Bone marrow (tissue), 2 donors: ENCODE data around the gene BTNL9.
"Not testable (repeated sequence)": the region's sequence is repeated elsewhere in the genome, so short reads cannot be mapped to it uniquely, and the experiment has no call there.

Source experiments
- DNase-seq, 2 donors: peaks; one replicate each; lab custom pipeline; 2025; lab: John Stamatoyannopoulos, UW

BTNL9 gene

DNA sequence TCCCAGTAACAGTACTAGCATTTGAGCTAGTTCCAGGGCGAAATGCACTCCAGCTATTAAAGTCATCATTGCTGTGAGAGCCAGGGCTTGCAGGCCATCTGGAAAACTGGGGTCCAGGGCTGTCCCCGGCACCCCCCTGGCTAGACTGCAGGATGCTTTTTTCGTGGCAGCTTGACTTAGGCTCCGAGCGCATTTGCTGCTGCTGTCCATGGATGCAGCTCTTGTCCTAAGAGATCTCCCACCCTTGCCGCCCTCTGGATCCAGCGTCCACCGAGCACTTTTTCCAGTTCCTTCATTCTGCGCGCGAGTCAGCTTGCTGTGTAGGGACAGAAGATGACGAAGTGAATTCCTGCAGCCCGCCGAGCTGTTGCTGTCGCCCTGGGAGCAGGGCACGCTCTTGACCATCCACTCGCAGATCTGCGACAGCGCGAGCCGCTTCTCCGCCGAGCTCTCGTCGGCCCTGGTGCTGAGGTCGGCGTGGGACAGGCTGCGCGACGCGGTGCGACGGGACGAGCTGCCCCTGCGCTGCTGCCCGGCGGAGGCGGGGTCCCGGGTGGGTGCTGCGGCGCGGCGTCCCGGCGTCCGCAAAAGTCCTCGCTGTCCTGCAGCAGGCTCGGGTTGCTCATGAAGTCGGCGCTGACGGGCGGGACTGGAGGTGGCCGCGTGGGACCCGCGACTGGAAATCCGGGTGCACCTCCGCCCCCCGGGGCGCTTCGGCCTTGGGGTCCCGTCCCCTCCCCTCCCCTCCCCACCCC, 60.2 kb downstream of the BTNL9 start:
- no peak for DNase-seq

DNA sequence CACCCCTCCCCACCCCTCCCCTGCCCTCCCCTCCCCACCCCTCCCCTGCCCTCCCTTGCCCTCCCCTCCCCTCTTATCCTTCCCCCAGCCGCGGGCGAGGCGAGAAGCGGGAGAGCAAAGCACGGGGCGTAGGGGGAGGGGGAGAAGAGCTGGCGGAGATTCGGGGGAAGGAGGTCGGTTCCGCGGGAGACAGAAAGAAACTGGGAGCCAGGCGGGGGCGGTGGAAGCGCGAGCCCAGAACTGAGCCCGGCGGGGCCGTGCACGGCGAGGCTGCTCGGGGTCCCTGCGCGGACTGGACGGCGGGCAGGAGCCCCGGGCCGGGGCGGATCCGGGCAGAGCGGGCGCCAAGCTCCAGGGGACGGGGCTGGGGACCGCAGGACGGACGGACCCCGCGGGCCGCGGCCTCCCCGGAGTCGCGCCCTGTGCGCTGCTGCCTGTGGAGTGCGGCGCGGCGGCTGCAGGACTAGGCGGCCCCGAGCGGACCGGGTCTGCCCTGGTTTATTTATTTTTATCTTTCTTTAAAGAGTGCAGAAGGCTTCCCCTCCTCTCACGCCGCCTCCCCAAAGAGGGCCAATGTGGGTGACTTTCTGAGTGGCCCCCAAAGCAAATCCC, 61.1 kb downstream of the BTNL9 start:
- not testable (repeated sequence) for DNase-seq

DNA sequence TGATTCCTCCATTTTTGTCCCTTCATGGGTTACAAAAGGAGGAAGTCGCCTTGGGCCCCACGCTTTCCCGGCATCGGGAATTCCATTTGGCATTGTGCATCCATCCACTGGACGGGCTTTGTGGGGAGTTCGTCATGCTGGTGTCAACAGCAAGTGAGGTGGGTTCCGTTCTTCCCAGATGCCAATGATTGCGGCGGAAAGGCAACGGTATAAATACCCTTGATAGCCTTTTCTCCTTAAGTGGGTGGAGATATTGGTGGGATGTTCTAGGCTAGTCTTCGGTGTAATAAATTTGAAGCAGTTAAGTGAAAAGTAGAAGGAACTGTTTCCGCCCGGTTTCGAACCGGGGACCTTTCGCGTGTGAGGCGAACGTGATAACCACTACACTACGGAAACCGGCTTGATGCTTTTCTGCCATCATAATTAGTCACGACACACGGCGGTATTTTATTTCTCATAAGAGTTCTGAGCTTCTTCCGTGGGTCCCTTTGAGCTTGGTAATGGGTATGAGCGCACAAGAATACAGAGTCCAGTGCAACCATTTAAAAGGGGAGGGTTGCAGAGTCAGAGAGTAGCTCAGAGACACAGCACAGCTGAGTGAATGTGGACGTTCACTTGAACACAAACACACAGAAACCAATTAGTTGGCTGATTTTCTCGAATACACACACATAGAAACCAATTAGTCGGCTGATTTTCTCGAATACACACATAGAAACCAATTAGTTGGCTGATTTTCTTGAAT, 62.0 kb downstream of the BTNL9 start:
- DNase-seq = not testable (repeated sequence)

DNA sequence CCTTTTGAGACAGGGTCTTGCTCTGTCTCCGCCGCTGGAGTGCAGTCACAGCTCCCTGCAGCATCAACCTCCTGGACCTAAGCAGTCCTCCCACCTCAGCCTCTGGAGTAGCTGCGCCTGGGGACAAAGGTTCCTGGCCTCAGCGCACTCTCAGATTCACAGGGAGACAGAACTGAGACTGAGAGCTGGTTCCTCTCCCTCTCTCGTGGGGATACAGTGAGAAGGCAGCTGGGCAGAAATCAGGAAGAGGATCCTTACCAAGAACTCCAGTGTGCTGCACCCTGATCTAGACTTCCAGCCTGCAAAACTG, 64.1 kb downstream of the BTNL9 start:
- not testable (repeated sequence) for DNase-seq

DNA sequence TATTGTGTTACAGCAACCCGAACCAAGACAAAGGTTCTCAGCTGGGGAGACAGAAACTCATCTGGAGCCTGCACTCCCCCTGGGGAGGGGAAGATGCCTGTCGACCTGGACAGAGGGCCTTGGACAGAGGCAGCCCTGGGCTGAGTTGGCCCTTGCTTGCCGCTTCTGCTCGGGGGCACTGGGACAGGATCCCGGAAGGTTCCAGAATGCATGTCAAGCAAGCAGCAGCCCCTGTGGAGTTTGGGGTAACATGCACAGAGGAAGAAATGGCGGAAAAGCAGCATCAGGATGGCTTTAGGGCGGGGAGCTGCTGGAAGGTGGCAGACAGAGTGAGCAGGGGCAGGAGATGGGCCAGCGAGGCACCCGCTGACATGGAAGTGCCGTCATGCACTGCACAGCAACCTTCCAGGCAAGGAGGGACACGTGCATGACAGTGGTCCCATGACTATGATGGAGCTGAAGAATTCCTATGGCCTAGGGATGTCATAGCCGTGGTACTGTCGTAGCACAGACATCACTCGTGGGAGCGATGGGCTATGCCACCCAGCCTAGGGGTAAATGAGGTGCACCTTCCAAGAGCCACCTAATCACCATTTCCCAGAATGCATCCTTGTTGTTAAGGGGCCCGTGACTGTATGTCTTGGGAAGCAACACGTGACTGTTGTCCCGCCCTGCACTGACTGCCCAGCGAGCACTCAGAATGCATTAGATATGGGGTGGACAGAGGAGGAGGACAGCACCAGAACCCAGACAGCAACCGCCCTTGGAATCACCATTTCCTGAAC, 64.7 kb downstream of the BTNL9 start:
- DNase-seq = not testable (repeated sequence)

DNA sequence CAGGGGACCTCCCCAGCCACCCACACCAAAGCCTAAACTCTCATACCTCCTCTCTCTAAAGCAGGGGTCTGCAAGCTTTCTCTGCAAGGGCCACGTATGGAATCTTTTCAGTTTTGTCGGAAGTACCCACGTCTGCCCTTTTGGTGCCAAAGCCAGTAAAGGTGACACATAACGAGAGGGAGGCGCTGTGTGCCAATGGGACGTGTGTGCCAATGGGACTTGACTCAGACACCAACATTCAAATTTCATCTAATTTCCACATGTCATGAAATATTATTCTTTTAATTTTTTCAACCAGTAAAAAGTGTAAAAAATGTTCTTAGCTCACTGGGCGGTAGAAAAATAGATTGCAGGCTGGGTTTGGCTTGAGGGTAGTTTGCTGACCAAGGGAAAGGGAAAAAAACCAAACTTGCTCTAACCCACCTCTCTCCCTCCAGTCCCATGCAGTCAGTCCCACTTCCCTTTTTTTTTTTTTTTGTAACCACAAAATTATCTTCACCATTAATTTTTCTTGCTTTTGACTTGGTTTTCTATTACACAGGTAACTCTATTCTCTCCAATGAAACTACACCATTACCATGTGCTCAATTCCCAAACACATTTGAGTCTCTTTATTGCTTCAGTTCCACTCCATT, 65.4 kb downstream of the BTNL9 start:
- DNase-seq = no peak

DNA sequence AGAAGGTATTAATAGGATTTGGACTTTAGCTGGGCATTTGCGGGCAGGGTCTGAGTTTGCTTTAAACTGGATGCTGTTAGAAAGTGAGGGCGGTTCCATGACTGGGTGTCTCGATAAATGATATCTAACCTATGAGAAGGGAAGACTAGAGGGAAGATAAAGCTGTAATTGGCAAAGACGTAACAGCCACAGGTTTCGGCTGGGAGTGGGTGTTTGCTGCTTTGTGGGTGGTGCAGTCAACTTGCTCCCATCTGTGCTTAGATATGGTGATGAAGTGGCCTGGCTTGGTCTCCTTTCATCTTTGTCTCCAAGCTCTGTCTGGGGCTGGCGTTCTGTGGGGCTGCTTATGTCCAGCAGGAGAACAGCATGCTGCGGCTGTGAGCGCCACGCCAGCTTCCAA, 67.6 kb downstream of the BTNL9 start:
- no peak for DNase-seq

DNA sequence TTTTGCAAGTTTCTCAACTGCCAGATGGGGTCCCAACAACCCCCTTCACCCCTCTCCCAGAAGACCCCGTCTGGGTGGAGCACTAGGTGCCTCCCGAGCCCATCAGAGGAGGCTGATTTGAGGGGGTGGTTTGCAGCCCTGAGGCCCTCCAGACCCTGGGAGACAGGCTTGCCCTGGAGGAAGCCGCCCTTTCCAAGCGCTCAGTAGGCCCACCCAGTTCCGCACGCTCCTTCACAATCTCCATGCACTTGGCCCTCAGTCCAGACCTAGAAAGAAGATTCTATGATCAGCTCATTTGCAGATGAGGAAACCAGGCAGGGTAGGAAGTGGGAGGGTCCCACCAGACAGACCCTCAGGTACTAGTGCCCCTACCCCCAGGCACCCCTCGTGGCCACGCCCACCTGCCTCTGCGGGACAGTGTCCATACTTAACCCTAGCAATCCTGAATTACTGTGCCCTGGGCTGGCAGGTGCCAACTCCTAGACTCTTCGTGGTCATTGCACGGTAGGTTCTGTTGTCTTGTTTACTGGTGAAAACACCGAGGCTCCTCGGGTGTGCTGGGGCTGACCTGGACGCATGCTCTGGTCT, 68.6 kb downstream of the BTNL9 start:
- DNase-seq = no peak

DNA sequence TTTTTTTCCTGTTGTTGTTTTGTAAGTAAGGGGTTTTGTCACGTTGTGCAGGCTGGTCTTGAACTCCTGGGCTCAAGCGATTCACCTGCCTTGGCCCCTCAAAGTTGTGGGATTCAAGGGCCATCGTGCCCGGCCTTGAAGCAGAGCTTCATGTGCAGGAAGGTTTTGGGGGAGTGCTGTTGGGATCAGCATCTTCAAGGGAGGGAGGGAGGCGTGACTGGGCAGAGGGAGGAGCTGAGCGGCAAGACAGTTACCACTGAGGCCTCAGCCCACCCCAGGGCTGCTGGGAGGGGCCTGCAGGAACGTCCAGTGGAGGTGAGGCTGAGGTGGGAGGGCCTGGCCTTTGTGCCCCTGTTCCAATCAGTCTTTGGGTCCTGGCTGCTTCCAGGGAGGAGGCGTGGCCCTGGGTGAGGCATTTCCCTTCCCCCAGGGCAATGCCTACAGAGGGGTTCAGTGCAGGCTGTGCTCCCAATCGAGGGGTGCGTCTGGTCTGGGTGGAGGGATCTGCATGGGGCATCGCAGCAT, 69.5 kb downstream of the BTNL9 start:
- no peak for DNase-seq

DNA sequence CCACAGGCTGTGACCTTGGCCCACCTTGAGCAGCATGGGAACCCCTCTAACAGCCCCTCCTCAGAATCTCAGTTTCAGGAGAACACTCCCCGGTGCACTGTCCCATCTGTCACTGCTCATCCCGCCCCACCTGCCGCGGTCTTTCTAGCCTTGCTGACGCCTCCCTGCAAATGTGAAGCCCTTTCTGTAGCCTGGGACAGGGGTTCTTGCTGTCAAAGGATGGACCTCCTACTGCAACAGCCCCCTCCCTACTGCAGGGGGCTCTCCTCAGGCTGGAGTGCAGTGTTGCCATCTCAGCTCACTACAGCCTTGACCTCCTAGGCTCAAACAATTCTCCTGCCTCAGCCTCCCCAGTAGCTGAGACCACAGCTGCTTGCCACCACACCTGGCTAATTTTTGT, 70.9 kb downstream of the BTNL9 start:
- DNase-seq = no peak
